GM18517 (cell line): ENCODE data around the gene TFF3.

Experiments
- ATAC-seq: cut with Tn5 transposase; IDR thresholded peaks from one replicate; pipeline ENCODE4 v1.9.1; 2021; ENCODE audit warnings: mild to moderate bottlenecking, moderate library complexity; ENCODE audit not compliant: unreplicated experiment

Gene TFF3

GRCh38 chr21:42321845-42322244, 6.6 kb upstream of the TFF3 start:
- ATAC-seq, result no peak

GRCh38 chr21:42321231-42321630, 6.0 kb upstream of the TFF3 start:
- no peak for ATAC-seq

- ATAC-seq, result no peak
These were observed 5.6 kb upstream of the TFF3 start for GRCh38 chr21:42320791-42321190.

GRCh38 chr21:42319851-42320572, 4.8 kb upstream of the TFF3 start:
- no peak for ATAC-seq

- no peak for ATAC-seq
These were observed 4.2 kb upstream of the TFF3 start for GRCh38 chr21:42319376-42319775.

GRCh38 chr21:42317826-42318746, 2.9 kb upstream of the TFF3 start:
- ATAC-seq, result no peak

GRCh38 chr21:42317341-42317741, 2.1 kb upstream of the TFF3 start:
- ATAC-seq, result no peak

- no peak for ATAC-seq
These were observed 1.7 kb upstream of the TFF3 start for GRCh38 chr21:42316891-42317290.

- ATAC-seq, result no peak
These were observed 453 bp downstream of the TFF3 start for GRCh38 chr21:42314616-42315295.

GRCh38 chr21:42313501-42313969, 1.7 kb downstream of the TFF3 start:
- no peak for ATAC-seq

- ATAC-seq, result no peak
These were observed 2.5 kb downstream of the TFF3 start for GRCh38 chr21:42312626-42313104.

- no peak for ATAC-seq
These were observed 3.2 kb downstream of the TFF3 start for GRCh38 chr21:42311816-42312625.

- ATAC-seq, result no peak
These were observed 4.0 kb downstream of the TFF3 start for GRCh38 chr21:42311160-42311559.

- ATAC-seq, result no peak
These were observed 4.7 kb downstream of the TFF3 start for GRCh38 chr21:42310411-42311001.

GRCh38 chr21:42309753-42310213, 5.4 kb downstream of the TFF3 start:
- ATAC-seq, result no peak

GRCh38 chr21:42308914-42309752, 6.1 kb downstream of the TFF3 start:
- no peak for ATAC-seq

GRCh38 chr21:42308161-42308913, 6.9 kb downstream of the TFF3 start:
- ATAC-seq, result no peak

- ATAC-seq, result no peak
These were observed 8.1 kb downstream of the TFF3 start for GRCh38 chr21:42307106-42307505.
